Gastroesophageal sphincter (tissue), 4 donors: ENCODE measurements around the gene GALNT9. TPM values are rescaled to one million over a fixed set of nuclear protein-coding genes. Genes with fewer than 3 reads are reported as not detected.

ENCODE experiments used
- ATAC-seq: fragments of 150-250 bp; one replicate; pipeline ENCODE4 v1.9.1; 2016; ENCODE audit warnings: mild to moderate bottlenecking, moderate library complexity
- H3K27ac ChIP-seq, 4 donors: fragments of 200-600 bp; sonication (generic) in 3 of 4; 1 replicate in 3 of 4; 2 replicates in 1 of 4; pipeline ENCODE4 v1.5.1; 2016 to 2019
- H3K27me3 ChIP-seq: fragments of 200-600 bp; sonication (generic); one replicate; pipeline ENCODE4 v1.5.1; 2019
- H3K36me3 ChIP-seq, 2 donors: fragments of 200-600 bp; sonication (generic); one replicate each; pipeline ENCODE4 v1.5.1; 2019; ENCODE audit warnings: control low read depth in 1 of 2
- H3K4me1 ChIP-seq, 3 donors: fragments of 200-600 bp; sonication (generic); 1 replicate in 2 of 3; 2 replicates in 1 of 3; pipeline ENCODE4 v1.5.1; 2016 to 2019; ENCODE audit warnings: control low read depth in 2 of 3
- H3K4me3 ChIP-seq, 2 donors: fragments of 200-600 bp; sonication (generic); one replicate each; pipeline ENCODE4 v1.5.1; 2019; ENCODE audit warnings: mild to moderate bottlenecking in 1 of 2, moderate library complexity in 1 of 2
- H3K9me3 ChIP-seq, 3 donors: fragments of 200-600 bp; sonication (generic); one replicate each; pipeline ENCODE4 v1.5.1; 2017 to 2019; ENCODE audit warnings: control low read depth in 2 of 3
- CTCF ChIP-seq, 4 experiments: fragments of 200-600 bp in 2 of 4; fragments of 450-650 bp in 2 of 4; sonication (generic) in 1 of 4; IDR thresholded peaks; one replicate each; pipeline ENCODE4 v1.5.1; 2017 to 2019; ENCODE audit warnings: antibody characterized with exemption in 4 of 4, mild to moderate bottlenecking in 2 of 4, moderate library complexity in 2 of 4
- EP300 ChIP-seq: sonication (generic); formaldehyde crosslinking; IDR thresholded peaks from one replicate; pipeline ENCODE4 v1.6.1; 2017; ENCODE audit warnings: antibody characterized with exemption, mild to moderate bottlenecking
- POLR2A ChIP-seq, 2 donors: fragments of 450-650 bp; IDR thresholded peaks; one replicate each; pipeline ENCODE4 v1.6.1; 2017; ENCODE audit warnings: antibody characterized with exemption in 2 of 2, mild to moderate bottlenecking in 2 of 2, moderate library complexity in 1 of 2
- POLR2AphosphoS5 ChIP-seq: sonication (generic); formaldehyde crosslinking; IDR thresholded peaks from one replicate; pipeline ENCODE4 v1.6.1; 2017; ENCODE audit warnings: antibody characterized with exemption
- WGBS, 2 donors: methylation state at CpG; one replicate each; pipeline ENCODE4 v1.1.5; 2018; ENCODE audit warnings: low coverage in 1 of 2; 5-methylcytosine and 5-hydroxymethylcytosine counted together
- total RNA-seq, 4 donors: library from RNA; depleted of rRNA; stranded (reverse); fragments of >200 nt; gene quantifications; one replicate each; pipeline ENCODE4 v1.1.0, GENCODE V29; 2016

Gene GALNT9
- total RNA-seq, 4 donors from 2014 or later: 2.0 TPM; not detected in 3

DNA sequence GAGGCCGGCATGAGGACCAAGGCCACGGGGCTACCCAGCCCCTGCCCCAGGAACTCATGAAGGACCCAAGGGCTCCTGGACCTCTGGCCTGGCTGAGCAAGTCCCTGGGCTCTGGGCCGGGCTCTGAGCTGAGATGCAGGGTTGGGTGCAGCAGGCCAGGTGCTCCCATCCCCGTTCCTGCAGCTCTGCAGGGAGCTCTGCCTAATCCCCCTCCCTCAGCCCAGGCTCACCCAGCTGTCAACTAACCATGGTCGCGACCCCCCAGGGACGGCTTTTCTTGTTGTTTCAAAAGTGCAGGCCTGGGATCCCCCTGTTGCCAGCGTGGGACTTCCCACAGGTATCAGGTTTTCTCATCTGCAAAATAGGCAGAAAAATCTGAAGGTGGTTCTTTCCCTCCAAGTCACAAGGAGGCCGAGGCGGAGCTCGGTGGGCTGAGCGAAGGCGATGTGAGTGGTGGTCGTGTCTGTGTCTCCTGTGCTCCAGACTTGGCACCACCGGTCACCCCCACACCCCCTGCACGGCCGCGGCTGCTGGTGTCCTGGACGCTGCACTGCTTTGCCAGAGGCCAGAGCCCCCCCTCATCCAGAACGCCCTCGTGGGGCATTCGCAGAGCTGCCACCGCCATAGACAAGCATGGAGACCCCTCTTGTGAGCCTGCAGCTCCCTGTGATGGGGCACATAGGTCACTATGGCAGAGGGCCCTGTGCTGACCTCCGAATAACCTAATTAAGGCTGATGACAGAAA is 22.5 kb upstream of the GALNT9 start:
- no peak for ATAC-seq
- Histone ChIP-seq H3K4me1 (no peaks in the 10 kb centered on the region), H3K4me3 (no peak overlapping the region), H3K9me3 (peaks cover 0 to 5% (median 0%) of the 10 kb centered on the region in 3 donors), H3K27me3 (peaks cover 84% of the 10 kb centered on the region), H3K27ac (no peak overlapping the region), H3K36me3 (no peaks in the 10 kb centered on the region)
- 100% methylated on average over 1 of the region's 24 CpGs; no CpG with 5 or more reads in 1 of the 2 donors for WGBS, 2 donors
- no peak for TF ChIP-seq POLR2AphosphoS5
- no peak for TF ChIP-seq POLR2A (IDR thresholded peaks at IDR 0.05)
- no peak for TF ChIP-seq EP300
- no peak for TF ChIP-seq CTCF (IDR thresholded peaks at IDR 0.05)

DNA sequence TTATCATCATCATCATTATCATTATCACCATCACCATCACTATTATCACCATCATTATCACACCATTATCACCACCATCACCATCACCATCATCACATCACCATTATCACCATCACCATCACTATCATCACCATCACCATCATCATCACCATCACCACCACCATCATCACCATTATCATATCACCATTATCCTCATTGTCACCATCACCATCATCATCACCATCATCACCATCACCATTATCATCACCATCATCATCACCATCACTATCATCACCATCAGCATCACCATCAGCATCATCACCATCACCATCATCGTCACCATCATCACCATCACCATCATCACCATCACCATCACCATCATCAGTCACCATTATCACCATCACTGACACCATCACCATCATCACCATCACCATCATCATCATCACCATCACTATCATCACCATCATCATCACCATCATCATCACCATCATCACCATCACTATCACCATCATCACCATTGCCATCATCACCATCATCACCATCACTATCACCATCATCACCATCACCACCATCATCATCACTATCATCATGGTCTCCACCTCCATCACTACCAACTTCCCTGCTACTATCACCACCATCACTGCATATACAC is 20.2 kb upstream of the GALNT9 start:
- no peak overlapping the region for H3K4me3 ChIP-seq
- WGBS, 2 donors: 68 to 100% methylated on average over 1 of the region's 1 CpG
- H3K4me1 ChIP-seq: no peaks in the 10 kb centered on the region
- H3K9me3 ChIP-seq: peaks cover 0 to 5% (median 0%) of the 10 kb centered on the region in 3 donors
- no peak for ATAC-seq
- no peak overlapping the region for H3K27ac ChIP-seq
- H3K36me3 ChIP-seq: no peaks in the 10 kb centered on the region
- peaks cover 84% of the 10 kb centered on the region for H3K27me3 ChIP-seq
- TF ChIP-seq CTCF (IDR thresholded peaks at IDR 0.05) (no peak), EP300 (no peak)

DNA sequence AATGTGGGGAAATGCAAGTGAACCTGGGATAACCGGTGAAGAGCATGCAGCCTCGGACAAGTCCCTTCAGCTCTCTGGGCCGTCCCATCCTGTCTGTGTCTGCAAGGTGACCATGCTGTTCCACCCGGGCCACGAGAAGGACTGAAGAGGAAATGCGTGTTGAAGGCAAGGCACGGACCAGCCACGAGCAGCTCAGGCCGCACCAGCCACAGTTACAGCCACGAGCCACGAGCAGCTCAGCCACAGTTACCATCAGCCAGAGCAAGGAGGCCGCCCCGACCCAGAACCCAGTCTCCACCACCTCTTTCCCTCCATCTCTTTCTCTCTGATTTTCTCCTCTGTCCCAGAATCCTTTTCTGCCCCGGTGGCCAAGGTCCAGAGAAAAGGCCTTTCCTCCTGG is 18.8 kb upstream of the GALNT9 start:
- H3K4me1 ChIP-seq: peaks cover 0 to 11% (median 0%) of the 10 kb centered on the region in 3 donors
- TF ChIP-seq CTCF (IDR thresholded peaks at IDR 0.05) (no peak), POLR2A (IDR thresholded peaks at IDR 0.05) (no peak), EP300 (no peak), POLR2AphosphoS5 (no peak)
- H3K36me3 ChIP-seq: no peaks in the 10 kb centered on the region
- no peak overlapping the region for H3K27ac ChIP-seq
- H3K4me3 ChIP-seq: no peak overlapping the region
- peaks cover 84% of the 10 kb centered on the region for H3K27me3 ChIP-seq
- H3K9me3 ChIP-seq: peaks cover 0 to 5% (median 0%) of the 10 kb centered on the region in 3 donors
- no peak for ATAC-seq
- WGBS, 2 donors: 88% methylated on average over 6 of the region's 14 CpGs; no CpG with 5 or more reads in 1 of the 2 donors

DNA sequence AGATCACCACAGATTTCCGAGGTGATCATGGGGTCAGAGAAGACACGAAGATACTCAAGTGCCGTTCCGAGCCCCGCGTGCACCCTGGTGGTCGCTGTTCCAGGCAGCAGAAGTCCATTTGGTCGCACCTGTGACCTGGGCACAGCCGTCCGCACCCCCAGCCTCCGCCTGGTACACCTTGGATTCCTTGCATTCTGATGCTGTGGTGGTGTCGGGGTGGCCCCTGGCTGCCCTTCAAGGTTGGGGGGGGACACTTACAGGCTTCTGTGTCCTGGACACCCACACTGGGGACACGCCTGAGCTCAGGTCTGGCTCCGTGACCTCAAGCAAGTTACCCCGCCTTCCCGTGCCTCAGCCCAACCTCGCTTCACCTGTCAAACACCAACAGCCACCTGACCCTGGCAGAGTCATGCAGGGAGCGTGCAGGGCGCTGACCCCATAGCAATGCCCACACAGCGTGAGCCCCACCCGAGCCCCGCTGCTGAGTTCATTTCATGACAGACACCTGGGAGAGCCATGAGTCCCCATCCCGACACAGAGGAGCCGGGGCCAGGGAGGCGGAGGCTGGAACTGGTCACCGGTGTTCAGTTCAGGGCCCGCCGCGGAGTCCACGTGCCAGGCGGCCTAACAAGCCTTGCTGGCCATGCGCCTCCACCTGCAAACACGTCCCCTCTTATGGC is 17.9 kb upstream of the GALNT9 start:
- no peak overlapping the region for H3K27ac ChIP-seq
- H3K9me3 ChIP-seq: peaks cover 0 to under 1% (median 0%) of the 10 kb centered on the region in 3 donors
- peaks cover 82% of the 10 kb centered on the region for H3K27me3 ChIP-seq
- no CpG with 5 or more reads among the region's 33 CpGs for WGBS, 2 donors
- H3K4me1 ChIP-seq: peaks cover 0 to 11% (median 0%) of the 10 kb centered on the region in 3 donors
- no peak for ATAC-seq
- H3K36me3 ChIP-seq: no peaks in the 10 kb centered on the region
- H3K4me3 ChIP-seq: no peak overlapping the region
- TF ChIP-seq POLR2AphosphoS5 (no peak), POLR2A (IDR thresholded peaks at IDR 0.05) (no peak), CTCF (IDR thresholded peaks at IDR 0.05) (no peak), EP300 (no peak)
